NCI-H128 (cell line): ENCODE results near the gene OSBPL3.

Experiments used
- DNase-seq: peaks from one replicate; lab custom pipeline; 2025; ENCODE audit not compliant: unreplicated experiment; lab: John Stamatoyannopoulos, UW

The OSBPL3 gene

DNA sequence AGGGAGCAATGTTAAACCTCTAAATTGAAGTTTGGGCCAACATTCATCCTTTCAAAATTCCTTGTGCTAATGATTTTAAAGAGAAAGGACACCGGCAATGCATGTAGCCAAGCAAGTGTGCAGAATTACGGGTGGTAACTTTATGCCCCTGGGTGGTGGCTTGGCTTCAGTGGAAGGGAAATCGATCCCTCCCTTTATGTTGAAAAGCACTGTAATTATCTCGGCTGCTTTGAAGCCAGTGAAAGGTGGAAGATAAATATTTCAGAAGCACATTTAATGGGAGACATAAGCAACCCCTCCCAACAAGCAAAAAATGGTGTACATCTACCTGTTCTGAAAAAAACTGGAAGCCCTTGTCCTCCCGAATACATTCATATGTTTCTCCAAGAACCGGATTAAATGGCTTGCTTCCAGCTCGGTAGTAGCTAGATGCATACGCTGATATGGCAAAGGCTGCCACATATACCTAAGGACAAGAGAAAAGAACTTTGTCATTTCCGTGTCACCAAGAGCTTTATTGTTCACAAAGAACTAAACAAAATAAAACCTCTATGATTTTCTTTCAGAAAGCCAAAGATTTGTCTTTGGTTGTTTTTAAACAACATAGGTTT, 149.4 kb downstream of the OSBPL3 start:
- no peak for DNase-seq

- no peak for DNase-seq
Observed at GRCh38 chr7:24829787-24830186, 150.2 kb downstream of the OSBPL3 start.

DNA sequence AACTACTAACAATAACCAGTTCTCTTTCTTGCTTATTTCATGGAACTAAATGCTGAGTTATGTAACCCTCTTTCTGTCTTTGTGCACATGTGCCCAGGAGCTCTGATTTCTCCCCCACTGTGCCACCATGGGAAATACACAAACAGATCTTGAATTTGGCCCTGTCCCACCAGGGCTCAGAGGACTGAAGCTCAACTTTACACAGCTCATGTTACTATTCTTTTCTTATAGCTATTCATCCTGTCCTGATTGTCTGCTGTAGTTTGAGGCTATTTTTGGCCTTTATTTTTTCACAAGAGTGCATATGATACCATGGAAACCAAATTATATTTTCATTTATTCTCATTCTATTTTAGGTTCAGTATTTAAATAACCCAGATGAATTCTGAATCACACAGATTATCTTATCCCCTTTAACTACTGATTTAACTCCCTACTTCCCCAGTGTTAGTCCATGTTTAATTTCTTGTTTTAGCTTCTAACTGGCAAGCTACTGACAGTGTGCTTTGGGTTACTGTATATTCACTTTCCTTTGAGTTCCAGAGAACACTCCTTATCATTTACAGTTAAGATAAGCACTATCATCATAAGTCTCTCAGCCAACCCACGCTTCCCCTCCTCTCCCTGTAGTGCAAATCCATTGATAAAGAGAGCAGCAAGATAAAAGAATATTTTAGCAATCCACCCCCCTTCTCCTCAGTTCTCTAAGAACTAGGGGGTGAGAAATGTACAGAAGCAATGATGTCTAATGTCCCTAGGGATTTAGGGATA, 150.9 kb downstream of the OSBPL3 start:
- DNase-seq: no peak

- DNase-seq: no peak
Observed at GRCh38 chr7:24827589-24827988, 152.4 kb downstream of the OSBPL3 start.

DNA sequence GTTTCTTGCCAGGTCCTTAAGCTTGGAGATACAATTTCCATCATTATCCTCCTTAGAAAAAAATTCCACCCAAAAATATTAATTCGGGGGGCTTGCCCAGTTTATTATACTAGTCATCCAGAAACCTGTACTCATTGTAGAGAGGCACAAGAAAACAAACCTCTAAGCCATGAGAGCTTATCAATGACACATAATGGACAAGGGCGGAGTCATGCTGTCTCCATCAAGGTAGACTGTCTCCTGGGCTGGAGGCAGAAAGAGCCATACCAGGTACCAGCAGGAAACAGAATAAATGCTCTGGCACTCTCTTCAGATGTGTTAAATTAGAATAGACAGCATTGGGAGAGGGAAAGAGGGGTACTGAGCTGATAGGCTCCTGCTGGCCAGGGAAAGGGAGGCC, 153.0 kb downstream of the OSBPL3 start:
- DNase-seq: no peak

DNA sequence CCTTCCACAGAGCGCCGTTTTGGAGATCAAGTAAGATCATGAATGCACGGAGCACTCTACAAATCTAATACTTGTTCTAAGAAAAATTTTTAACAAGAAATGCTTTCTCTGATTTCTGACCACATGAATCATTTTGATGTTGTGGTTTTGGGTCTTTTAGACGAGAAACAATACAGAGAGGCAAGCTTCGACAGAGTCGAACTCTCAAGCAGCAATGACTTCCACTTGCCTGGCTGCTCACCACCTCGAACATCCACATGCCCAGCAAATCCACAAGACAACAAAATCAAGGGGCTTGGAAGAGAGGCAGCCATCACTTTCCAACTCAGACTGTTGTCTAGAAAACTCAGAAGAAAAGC, 153.3 kb downstream of the OSBPL3 start:
- no peak for DNase-seq

DNA sequence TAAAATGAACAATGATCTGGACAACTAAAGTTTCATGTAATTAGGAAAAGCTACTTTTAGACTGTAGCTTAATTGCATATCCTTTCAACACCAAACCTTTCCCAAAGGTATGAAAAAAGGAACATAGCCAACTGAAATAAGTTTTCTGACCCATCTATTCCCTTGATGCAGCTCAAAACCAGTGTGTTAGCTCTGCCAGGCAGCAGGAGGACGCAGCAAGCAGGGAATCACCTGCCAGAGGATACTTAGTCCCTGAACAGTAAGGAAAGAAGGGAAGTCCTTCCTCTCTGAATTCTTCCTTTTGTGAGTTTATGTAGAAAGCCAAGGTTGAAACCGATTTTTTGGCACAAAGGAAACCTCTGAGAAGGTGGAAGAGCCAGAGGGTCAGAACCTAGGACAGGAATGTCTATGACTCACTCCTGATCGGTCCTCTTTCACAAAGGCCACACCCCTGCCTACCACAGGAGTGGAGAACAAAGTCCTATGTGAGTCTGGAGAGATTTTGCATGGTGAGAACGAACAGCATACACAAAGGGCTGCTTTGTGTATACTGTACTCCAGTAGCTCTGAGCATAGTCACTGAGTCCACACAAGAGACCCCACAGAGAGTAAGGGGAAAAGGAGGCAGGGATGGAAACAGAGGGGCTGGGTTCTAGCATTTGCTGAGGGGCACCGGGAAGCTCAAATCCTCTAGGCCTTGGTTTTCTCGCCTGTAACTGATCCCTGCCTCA, 153.9 kb downstream of the OSBPL3 start:
- no peak for DNase-seq

DNA sequence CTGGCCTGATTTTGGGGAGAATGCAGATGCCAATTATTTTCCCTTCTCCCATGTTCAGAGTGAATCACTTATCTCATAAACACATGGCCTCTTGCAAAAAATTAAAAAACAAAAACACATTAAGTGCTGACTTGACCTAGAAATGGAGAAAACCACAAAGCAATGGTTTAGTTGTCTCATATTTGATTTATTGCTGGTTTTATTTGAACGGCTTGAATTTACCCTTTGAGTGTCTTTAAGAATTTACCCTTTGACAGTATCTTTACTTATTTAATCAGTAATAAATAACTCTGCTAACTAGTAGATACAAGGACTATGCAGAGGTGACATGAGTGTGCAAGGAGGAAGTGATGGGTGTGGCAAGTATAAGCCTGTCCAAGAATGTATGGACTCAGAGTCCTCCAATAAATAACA, 154.6 kb downstream of the OSBPL3 start:
- no peak for DNase-seq

DNA sequence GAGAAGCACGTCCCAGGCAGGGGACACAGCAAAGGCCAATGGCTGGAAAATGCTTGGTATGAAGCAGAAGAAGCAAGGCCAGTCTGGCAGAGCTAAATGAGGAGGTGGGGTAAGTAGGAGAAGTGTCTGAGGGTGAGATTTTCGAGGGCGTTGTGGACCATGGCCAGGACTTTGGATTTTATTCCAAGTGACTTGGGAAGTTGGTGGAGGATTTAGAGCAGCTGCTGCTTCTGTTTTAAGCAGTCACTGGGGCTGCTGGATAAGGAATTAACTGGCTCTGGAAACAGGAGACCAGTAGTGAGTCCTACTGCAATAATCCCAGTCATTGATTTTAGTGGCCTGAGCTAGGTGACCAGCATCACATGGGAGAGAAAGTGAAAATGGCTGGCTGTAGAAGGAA, 155.1 kb downstream of the OSBPL3 start:
- no peak for DNase-seq

GRCh38 chr7:24824400-24824799, 155.6 kb downstream of the OSBPL3 start:
- no peak for DNase-seq

DNA sequence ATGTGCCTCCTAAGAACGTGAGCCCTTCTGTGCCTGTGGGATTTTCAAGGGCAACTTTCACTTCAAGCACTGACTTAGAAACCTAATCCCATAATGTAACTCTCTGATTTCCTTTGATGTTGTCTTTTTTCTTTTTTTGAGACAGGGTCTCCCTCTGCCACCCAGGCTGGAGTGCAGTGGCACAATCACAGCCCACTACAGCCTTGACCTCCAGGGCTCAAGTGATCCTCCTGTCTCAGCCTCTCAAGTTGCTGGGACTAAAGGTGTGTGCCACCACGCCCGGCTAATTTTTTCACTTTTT, 158.3 kb downstream of the OSBPL3 start:
- no peak for DNase-seq

DNA sequence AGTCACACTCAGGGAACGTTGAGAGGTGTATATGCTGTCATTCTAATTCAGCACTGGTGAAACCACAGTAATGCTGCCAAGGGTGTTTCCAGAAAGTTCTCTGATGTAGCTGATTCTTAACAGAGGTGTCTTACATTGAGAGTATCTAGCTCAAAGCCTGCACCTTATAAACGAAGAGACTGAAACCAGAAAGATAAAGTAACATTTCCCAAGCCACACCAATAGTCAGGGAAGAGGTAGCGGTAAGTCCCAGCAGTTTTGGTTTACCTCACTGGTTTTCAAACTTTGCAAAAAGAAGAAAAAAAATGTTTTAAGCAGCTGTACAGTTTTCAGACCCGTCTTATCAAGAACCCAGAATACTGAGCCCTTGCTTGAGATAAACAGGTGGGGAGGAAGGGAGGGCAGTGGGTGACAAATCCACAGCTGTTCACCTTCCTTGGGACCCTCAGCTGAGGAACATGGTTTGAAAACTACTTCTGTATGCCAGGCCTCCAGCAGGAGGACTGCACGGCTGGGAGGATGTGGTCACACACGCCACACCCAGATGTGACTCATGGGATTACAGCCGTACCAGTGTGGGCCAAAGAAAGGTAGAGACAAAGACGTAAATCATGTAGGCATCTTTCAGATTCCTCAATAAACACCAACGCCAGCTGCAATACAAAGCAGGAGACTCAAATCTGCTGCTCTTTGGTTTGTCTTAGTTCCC, 158.8 kb downstream of the OSBPL3 start:
- no peak for DNase-seq

DNA sequence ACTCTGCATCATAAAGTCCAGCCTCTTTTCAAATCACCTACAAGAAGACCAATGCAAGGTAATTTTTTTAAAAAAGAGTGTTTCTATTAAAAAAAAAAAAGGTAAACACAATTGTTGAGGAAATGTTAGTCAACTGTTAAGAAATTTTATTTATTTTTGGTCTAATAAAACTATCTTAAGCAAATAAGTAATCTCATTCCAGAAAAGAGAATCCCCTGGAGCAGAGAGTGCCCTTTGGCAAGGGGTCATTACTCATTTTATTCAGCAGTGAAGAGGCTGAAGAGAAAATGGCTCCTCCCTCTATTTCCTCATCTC, 159.3 kb downstream of the OSBPL3 start:
- no peak for DNase-seq

DNA sequence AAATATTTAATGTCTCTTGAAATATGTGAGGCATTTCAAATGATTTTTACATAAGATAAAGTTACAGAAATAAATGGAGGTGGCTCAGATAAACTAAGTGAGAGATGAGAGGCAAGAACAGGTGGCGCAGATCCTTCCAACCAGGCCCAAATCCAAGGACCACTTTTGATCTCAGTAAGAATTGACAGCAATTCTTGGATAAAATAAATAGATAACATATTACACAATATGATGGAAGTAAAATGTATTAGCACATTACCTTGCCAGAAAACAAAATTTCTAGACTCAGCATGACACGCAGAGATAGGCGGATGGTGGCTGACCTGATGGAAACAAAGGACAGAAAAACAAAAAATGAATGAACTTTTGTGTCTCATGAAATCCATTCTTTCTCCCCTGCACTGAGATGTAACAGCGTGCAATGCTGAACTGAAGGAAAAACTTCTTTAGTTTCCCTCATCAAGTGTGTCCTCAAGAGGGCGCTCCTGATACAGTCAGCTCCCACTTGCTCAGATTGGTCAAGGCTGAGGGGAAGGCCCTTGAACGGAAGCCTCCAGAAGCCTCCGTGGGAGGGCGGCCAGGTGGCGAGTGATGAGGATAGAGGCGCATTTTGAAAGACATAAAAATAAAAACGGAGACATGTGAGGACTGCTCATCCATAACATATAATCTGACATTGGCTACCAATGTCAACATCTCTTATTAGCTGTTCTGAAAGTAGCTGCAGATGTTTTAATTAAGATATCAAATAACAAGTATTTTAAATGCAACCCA, 159.9 kb downstream of the OSBPL3 start:
- DNase-seq: peak; percentile 79

DNA sequence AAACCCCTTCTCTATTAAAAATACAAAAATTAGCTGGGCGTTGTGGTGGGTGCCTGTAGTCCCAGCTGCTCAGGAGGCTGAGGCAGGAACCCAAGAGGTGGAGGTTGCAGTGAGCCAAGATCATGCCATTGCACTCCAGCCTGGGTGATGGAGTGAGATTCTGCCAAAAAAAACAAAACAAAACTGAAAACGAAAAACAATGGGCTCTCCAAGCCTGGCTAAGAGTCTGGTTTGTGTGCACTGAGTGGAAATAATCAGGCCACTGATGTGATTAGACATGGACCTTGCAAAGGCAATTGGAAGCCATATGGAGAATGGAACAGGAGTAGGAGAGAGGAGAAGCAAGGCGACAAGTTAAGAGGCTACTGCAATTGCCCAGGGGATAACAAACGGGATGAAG, 162.6 kb downstream of the OSBPL3 start:
- no peak for DNase-seq

GRCh38 chr7:24816868-24817267, 163.1 kb downstream of the OSBPL3 start:
- no peak for DNase-seq

GRCh38 chr7:24812305-24812945, 167.6 kb downstream of the OSBPL3 start:
- DNase-seq: peak; percentile 26

DNA sequence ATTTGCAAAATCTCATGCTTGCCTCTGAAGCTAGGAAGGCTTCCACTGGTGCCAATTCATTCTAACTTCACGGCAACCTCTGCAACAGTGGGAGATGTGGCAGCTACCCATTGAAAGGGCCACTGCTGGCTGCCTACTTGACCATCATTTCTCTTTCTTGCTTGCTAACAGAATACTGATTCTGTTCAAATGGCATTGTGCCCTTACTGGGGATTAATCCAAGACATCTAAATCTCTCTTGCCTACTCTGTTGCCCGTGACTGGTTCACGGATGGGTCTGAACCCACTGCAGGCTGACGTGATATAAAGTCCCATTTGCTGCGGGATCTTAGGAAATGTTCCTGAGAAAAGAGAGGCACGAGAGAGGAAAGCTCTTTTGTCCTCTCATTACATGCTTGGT, 171.5 kb downstream of the OSBPL3 start:
- DNase-seq: no peak

GRCh38 chr7:24802300-24802699, 177.7 kb downstream of the OSBPL3 start:
- no peak for DNase-seq

- no peak for DNase-seq
Observed at GRCh38 chr7:24801883-24802282, 178.1 kb downstream of the OSBPL3 start.

DNA sequence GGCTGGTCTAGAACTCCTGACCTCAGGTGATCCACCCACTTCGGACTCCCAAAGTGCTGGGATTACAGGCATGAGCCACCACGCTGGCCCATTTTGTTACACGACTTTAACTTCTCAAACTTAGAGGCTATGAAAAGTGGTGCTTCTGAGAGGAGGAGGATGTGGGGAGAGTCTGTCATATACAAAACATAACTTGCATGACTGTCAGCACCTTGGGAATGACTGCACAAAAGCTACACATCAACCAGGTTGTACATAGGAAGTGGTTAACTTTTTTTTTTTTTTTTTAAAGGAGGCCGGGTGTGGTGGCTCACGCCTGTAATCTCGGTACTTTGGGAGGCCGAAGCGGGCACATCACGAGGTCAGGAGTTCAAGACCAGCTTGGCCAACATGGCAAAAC, 179.3 kb downstream of the OSBPL3 start:
- no peak for DNase-seq
